GM12872 (cell line): Measurements from ENCODE around the gene NADK2.
A peak's percentile ranks its signal among the peaks of the same experiment; 100 is the strongest.

Source experiments
- TF ChIP-seq, protein P1 (sequence below): IDR thresholded peaks from 3 replicates; pipeline ENCODE4 v1.5.1; 2011; ENCODE audit warnings: low read depth, mild to moderate bottlenecking, low read length, moderate library complexity; ENCODE audit not compliant: insufficient read depth

The NADK2 gene

DNA sequence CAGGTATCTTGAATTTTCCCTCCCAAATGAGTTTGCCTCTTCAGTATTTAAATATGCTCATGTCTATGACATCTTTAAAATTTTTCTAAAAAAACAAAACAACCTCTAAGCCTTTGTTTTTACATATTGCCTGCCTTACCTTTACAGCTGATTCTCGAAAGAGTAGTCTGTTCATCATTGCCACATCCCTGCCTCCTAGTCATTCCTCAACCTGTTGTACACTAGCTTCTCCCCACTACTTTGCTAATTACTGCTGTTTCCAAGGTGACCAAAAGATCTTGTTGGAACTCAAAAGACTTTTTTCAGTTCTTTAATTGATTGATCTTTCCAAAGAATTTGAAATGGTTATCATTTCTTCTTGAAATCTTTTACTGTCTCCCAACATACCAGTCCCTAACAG is 1.9 kb upstream of the NADK2 start:
- TF ChIP-seq, protein P1, sequence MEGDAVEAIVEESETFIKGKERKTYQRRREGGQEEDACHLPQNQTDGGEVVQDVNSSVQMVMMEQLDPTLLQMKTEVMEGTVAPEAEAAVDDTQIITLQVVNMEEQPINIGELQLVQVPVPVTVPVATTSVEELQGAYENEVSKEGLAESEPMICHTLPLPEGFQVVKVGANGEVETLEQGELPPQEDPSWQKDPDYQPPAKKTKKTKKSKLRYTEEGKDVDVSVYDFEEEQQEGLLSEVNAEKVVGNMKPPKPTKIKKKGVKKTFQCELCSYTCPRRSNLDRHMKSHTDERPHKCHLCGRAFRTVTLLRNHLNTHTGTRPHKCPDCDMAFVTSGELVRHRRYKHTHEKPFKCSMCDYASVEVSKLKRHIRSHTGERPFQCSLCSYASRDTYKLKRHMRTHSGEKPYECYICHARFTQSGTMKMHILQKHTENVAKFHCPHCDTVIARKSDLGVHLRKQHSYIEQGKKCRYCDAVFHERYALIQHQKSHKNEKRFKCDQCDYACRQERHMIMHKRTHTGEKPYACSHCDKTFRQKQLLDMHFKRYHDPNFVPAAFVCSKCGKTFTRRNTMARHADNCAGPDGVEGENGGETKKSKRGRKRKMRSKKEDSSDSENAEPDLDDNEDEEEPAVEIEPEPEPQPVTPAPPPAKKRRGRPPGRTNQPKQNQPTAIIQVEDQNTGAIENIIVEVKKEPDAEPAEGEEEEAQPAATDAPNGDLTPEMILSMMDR, result no peak

DNA sequence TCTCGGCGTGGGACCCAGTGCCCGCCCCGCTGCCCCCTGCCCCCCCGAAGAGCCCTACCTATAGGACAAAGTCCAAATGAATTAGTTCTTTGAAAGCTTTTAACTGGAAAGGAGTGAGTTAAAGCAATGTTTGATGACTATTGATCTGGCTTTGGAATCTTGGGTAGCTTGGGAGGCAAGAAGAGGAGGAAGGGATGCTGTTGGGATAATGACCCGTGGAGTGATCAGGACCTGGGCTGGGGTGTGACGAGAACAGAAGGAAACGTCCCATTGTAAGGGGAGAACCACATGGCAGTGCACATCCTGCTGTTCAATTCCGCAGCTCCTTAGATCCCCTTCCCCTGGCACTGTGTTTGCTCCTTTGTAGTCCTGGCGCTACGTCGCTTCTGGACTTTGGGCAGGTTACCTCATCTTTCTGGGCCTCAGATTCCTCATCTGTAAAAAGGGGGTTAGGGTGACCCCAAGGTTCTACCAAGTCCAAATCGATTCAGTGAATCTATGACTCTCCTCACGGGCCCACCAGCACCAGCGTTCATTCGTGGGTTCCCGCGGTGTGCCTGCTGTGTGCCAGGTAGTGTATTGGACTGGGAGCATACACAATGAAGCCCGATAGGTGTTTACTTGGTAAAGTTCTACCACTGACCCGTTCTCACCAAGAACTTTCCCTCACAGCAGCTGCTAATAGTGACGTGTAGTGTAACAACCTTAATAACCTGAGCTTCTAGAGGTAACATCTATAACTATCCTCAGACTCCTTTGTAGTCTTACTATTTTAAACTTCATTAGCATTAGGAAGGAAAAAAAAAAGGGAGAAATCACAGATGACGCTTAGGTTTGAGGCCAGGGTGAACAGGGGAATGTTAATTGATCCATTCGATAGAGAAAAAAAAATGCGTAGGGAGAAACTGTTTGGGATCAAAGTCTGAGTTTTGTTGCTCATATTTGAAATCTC is 1.1 kb upstream of the NADK2 start:
- TF ChIP-seq, protein P1, result no peak

DNA sequence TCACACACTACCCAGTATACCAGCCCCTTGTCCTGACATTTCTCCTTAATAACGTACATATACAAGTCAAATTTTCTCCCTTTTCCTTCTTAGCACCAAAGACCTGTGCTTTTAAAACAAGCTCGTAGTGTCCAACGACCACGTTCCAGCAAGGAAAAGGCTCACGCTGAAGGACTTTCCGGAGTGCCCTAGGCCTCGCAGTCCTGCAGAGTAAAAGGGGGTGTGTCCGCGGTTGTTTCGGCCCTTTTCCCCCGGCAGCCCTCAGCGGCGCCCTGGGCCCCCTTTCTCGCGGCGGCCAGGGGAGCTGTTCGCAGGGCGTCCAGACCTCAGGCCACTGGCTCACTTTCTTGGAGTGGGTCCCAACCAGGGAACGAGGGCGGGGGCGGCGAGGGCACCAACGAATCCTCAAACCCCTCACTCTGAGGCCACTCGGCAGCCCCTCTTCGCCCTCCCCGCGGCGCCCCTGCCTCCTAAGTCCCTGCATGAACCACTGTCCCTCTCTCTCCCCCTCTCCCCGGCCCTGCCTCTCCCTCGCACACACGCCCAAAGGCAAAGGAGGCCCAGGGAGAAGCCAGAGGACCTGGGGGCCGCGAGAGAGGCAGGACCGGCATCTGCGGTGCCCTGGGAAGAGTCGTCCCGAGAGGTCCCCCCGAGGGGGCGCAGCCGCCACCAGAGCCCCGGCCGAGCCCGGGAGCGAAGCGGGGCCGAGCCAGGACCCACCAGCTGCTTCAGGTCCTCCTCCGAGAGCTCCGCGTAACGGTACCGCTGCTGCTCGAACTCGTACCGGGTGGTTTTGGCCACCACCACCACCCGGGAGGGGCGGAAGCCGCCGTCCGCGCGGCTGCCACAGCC is 720 bp downstream of the NADK2 start:
- TF ChIP-seq, protein P1, result 0 out of 3 replicates have a peak, but pooled peaks have one; percentile 10

DNA sequence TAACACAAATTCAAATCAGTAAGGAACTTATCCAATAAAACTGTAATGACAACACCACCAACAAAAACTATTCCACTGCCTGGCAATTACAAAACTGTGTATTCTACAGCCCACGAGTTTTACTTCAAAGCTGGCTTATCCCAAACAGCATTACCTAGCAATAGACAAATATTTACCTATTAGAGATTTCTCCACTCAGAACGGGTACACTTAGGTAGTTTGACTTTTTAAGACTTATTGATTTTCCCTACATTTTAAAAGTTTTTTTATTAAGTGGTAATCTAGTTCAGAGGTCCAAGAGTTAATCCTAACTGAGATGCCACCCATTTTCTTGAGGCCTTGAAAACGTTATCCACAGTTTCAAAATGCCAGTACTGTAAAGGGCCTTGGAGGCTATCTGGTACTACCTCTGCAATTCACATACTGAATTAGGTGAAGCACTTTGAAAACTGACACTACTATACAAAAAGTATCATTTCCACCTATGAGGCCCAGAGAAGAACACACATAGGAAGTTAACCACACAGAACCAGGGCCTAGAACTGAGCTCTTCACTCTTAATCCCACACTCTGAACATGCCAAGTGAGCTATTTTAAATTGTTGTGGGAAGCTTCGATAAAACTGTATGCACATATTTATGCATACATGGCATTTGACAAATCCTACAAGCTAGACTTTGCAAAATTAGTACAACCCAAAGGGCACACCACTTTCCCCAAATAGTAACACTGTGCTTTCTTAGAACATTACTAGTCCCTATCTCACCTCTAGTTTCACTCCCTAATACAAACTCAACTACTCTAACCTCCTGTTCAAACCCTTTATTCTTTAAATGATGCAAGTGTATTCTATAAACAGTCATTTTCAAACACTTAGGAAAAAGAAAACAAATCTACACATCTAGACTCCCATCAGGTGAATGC is 2.1 kb downstream of the NADK2 start:
- TF ChIP-seq, protein P1, result no peak

DNA sequence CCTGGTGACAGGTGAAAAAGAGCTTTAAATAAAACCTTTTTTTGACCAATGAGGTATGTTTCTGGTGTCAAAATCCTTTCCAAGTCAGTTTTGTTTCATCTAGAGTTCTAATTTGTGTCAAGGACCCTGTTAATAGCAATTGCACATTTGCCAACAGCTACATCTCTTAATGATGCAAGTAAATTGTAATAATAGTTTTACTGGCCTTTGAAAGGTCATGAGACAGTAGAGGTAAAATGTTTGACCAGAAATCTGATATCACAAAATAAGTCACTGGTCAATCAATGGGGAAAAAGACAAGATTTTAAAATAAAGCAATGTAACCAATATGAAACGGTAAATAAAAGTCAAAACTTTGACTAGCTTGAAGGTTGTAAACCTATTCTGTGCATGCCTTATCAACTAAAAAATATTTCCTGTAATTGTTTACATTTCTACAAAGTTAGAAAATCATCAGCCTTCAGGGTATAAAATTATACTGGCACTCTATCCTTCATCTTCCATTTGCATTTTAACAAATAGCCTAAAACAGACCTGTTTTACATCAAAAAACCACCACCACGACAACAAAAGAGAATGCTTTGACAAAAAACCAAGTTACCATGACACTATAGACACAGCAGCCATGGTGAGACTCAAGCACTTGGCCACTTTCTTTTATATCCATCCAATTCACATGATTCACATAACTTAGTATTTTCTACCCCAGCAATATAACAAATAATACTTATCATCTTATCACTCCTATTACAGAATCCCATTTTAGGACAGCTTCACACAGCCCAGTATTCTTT is 3.0 kb downstream of the NADK2 start:
- TF ChIP-seq, protein P1, result no peak

DNA sequence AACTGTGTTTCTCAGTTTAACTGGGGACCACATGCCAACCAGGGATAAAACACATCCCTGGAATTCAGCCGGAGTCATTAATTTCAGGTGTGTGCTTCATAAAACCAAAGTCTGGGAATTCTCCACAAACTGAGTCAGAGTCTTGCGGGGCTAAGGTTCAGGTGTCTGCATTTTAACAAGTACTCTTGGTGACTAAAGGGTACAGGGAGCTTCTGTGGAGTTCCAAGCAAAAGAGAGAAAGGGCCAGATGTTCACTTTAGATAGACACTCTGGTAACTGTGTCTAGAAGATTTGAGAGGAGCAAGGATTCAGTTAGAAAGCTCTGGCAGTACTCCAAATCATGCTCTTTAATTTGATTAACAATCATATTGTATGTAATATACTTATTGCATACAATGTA is 4.0 kb downstream of the NADK2 start:
- TF ChIP-seq, protein P1, result no peak
